ENCODE data around the gene GMIP.
"Not testable (repeated sequence)": the region's sequence is repeated elsewhere in the genome, so short reads cannot be mapped to it uniquely, and the experiment has no call there.

GMIP gene

GRCh38 chr19:19633711-19634515 lies 9.5 kb downstream of the GMIP start:
- DNase-seq: no peak

GRCh38 chr19:19632661-19633060 lies 10.8 kb downstream of the GMIP start:
- no peak for DNase-seq

GRCh38 chr19:19631346-19631745 lies 12.1 kb downstream of the GMIP start:
- DNase-seq: no peak

- DNase-seq: no peak
These were observed 13.0 kb downstream of the GMIP start for GRCh38 chr19:19630426-19630825.

GRCh38 chr19:19630062-19630414 lies 13.4 kb downstream of the GMIP start:
- no peak for DNase-seq

- DNase-seq: peak; percentile 40
These were observed 14.8 kb downstream of the GMIP start for GRCh38 chr19:19628501-19629134.

GRCh38 chr19:19627621-19628500 lies 15.6 kb downstream of the GMIP start, which contains the start of gene LPAR2:
LPAR2 (minus strand) TSS chr19:19628220; CDS start chr19:19627275, 945 bp downstream.
- DNase-seq: peak; percentile 60

GRCh38 chr19:19626516-19627472 lies 16.7 kb downstream of the GMIP start:
- DNase-seq: no peak

- no peak for DNase-seq
These were observed 19.4 kb downstream of the GMIP start for GRCh38 chr19:19624032-19624570.

GRCh38 chr19:19623383-19623782 lies 20.1 kb downstream of the GMIP start:
- DNase-seq: no peak

- no peak for DNase-seq
These were observed 23.6 kb downstream of the GMIP start for GRCh38 chr19:19619849-19620210.

- no peak for DNase-seq
These were observed 24.1 kb downstream of the GMIP start for GRCh38 chr19:19619181-19619848.

GRCh38 chr19:19618219-19619051 lies 25.0 kb downstream of the GMIP start, which contains the start of gene PBX4:
PBX4 (minus strand) TSS chr19:19618687; CDS start chr19:19618629, 58 bp downstream.
- peak; percentile 99 for DNase-seq

GRCh38 chr19:19615086-19615485 lies 28.4 kb downstream of the GMIP start:
- peak; percentile 45 for DNase-seq

GRCh38 chr19:19613506-19613905 lies 30.0 kb downstream of the GMIP start:
- DNase-seq: no peak

GRCh38 chr19:19610376-19611202 lies 32.9 kb downstream of the GMIP start:
- no peak for DNase-seq

- DNase-seq: not testable (repeated sequence)
These were observed 36.8 kb downstream of the GMIP start for GRCh38 chr19:19606686-19607085.

- peak; percentile 36 for DNase-seq
These were observed 37.4 kb downstream of the GMIP start for GRCh38 chr19:19606021-19606420.

GRCh38 chr19:19602713-19603324 lies 40.6 kb downstream of the GMIP start:
- DNase-seq: no peak

All from stimulated activated CD4-positive, alpha-beta T cell treated with anti-CD3 and anti-CD28 coated beads, Interleukin-4, amount 100 ng/mL, for 24 hours (primary cell).